Caco-2 (cell line): ENCODE measurements around the gene GPR37. TPM values are rescaled to one million over a fixed set of nuclear protein-coding genes. Genes with fewer than 3 reads are reported as not detected.

Experiments
- BruUV-seq: library from RNA; stranded (reverse); fragments of 400-500 nt; replicated peaks from 2 replicates; lab custom pipeline; 2021; lab: Mats Ljungman, UMichigan
- CTCF ChIA-PET: fragments of 300-600 bp; sonication (Branson Sonifier 250); formaldehyde crosslinking; loops from one replicate; lab custom pipeline; 2022; ENCODE audit warnings: antibody characterized with exemption; lab: Charles Lee
- POLR2A ChIA-PET: fragments of 300-600 bp; sonication (Branson Sonifier 250); formaldehyde crosslinking; loops from one replicate; lab custom pipeline; 2022; ENCODE audit warnings: antibody characterized with exemption; lab: Charles Lee
- DNase-seq, 2 experiments: peaks; one replicate each; pipeline versions ENCODE4 v3.0.0 to v3.0.0-alpha.2; 2020 to 2022
- H3K27me3 ChIP-seq: replicated peaks from 2 replicates; pipeline ENCODE4 v1.6.0; 2011; ENCODE audit warnings: low read length; ENCODE audit not compliant: control insufficient read depth, insufficient read depth
- H3K36me3 ChIP-seq: 2 replicates; pipeline ENCODE4 v1.5.1; 2011; ENCODE audit warnings: low read length; ENCODE audit not compliant: control insufficient read depth, insufficient read depth
- H3K4me1 ChIP-seq: fragments of 250-450 bp; sonication (Bioruptor Pico); 2 replicates; pipeline ENCODE4 v1.5.1; 2020; ENCODE audit warnings: mild to moderate bottlenecking
- H3K4me3 ChIP-seq: 2 replicates; pipeline ENCODE4 v1.5.1; 2011; ENCODE audit warnings: low read depth, mild to moderate bottlenecking, control low read depth, low read length
- H3K9me3 ChIP-seq: fragments of 250-450 bp; sonication (Bioruptor Pico); 2 replicates; pipeline ENCODE4 v1.5.1; 2020; ENCODE audit warnings: mild to moderate bottlenecking, moderate library complexity
- H3K27ac Mint-ChIP-seq: one replicate; pipeline ENCODE4 v1.8.0; 2022; ENCODE audit warnings: mixed read lengths; ENCODE audit not compliant: unreplicated experiment
- H3K27me3 Mint-ChIP-seq: one replicate; pipeline ENCODE4 v1.8.0; 2022; ENCODE audit warnings: mixed read lengths; ENCODE audit not compliant: insufficient read depth, unreplicated experiment
- H3K36me3 Mint-ChIP-seq: one replicate; pipeline ENCODE4 v1.8.0; 2022; ENCODE audit warnings: mild to moderate bottlenecking, mixed read lengths; ENCODE audit not compliant: insufficient read depth, unreplicated experiment
- H3K4me1 Mint-ChIP-seq: one replicate; pipeline ENCODE4 v1.8.0; 2022; ENCODE audit warnings: low read depth, mixed read lengths; ENCODE audit not compliant: unreplicated experiment
- H3K4me3 Mint-ChIP-seq: one replicate; pipeline ENCODE4 v1.8.0; 2022; ENCODE audit warnings: mild to moderate bottlenecking, moderate library complexity, mixed read lengths; ENCODE audit not compliant: unreplicated experiment
- H3K9me3 Mint-ChIP-seq: one replicate; pipeline ENCODE4 v1.8.0; 2022; ENCODE audit warnings: mixed read lengths; ENCODE audit not compliant: unreplicated experiment
- CTCF ChIP-seq, 2 experiments: fragments of 200-600 bp in 1 of 2; IDR thresholded peaks; 1 replicate in 1 of 2; 2 replicates in 1 of 2; pipeline versions ENCODE4 v1.5.1 to v1.8.0; 2011 to 2022; ENCODE audit warnings: antibody characterized with exemption in 1 of 2, control low read depth in 1 of 2, inconsistent platforms in 1 of 2, low read depth in 1 of 2, low read length in 1 of 2, mild to moderate bottlenecking in 1 of 2, moderate library complexity in 1 of 2; ENCODE audit not compliant: insufficient read depth in 1 of 2, severe bottlenecking in 1 of 2, unreplicated experiment in 1 of 2
- intact Hi-C: fragments of 100-400 bp; cut with micrococcal nuclease; formaldehyde crosslinking; loops from one replicate; pipeline ENCODE4 v1.10.0; 2022; ENCODE audit not compliant: unreplicated experiment
- total RNA-seq: library from RNA; stranded (reverse); gene quantifications from 2 replicates; pipeline ENCODE4 v1.2.3, GENCODE V29; 2022

The GPR37 gene
- total RNA-seq, 1 experiment from 2014 or later: 0.50 TPM

GRCh38 chr7:124781907-124782734, 16.5 kb upstream of the GPR37 start:
- Mint-ChIP-seq H3K27ac (no peak overlapping the region), H3K9me3 (no peaks in the 10 kb centered on the region), H3K27me3 (peaks cover 5% of the 10 kb centered on the region), H3K4me3 (no peak overlapping the region), H3K36me3 (no peaks in the 10 kb centered on the region), H3K4me1 (no peaks in the 10 kb centered on the region)
- no peak for DNase-seq
- Histone ChIP-seq H3K36me3 (no peaks in the 10 kb centered on the region), H3K27me3 (no peaks in the 10 kb centered on the region), H3K9me3 (no peaks in the 10 kb centered on the region), H3K4me1 (no peaks in the 10 kb centered on the region), H3K4me3 (no peak overlapping the region)
- TF ChIP-seq CTCF (IDR thresholded peaks at IDR 0.05; ENCODE audit: insufficient read depth in 1 of 2, low read depth in 1 of 2, low read length in 1 of 2, severe bottlenecking in 1 of 2, unreplicated experiment in 1 of 2): no peak
- ChIA-PET POLR2A (no interaction called here), CTCF (no interaction called here)
- no TSS peak for BruUV-seq
- intact Hi-C loops: no loop called here

DNA sequence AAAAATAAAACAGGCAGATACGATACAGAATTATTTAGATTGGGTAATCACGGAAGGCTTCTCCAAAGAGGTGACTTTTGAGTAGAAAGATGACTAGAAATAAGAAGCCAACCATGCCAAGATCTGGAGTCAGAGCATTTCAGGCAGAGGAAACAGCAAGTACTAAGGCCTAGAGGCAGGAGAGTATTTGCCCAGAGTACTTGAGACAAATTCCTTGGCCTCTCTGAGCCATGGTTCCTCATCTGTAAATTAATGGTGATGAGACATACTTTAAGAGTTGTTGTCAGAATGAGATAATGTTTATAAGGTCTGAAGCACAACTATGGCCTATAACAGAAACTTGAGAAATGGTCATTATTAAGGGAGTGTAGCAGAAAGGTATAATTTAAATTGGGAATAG, 15.8 kb upstream of the GPR37 start:
- ChIA-PET CTCF (no interaction called here), POLR2A (no interaction called here)
- no peak for TF ChIP-seq CTCF (IDR thresholded peaks at IDR 0.05; ENCODE audit: insufficient read depth in 1 of 2, low read depth in 1 of 2, low read length in 1 of 2, severe bottlenecking in 1 of 2, unreplicated experiment in 1 of 2)
- BruUV-seq: no TSS peak
- H3K4me3 Mint-ChIP-seq: no peak overlapping the region
- Histone ChIP-seq H3K9me3 (no peaks in the 10 kb centered on the region), H3K4me1 (no peaks in the 10 kb centered on the region), H3K4me3 (no peak overlapping the region), H3K36me3 (no peaks in the 10 kb centered on the region), H3K27me3 (no peaks in the 10 kb centered on the region)
- DNase-seq: no peak
- no peaks in the 10 kb centered on the region for H3K36me3 Mint-ChIP-seq
- intact Hi-C loops: no loop called here
- peaks cover 5% of the 10 kb centered on the region for H3K27me3 Mint-ChIP-seq
- H3K4me1 Mint-ChIP-seq: no peaks in the 10 kb centered on the region
- H3K27ac Mint-ChIP-seq: no peak overlapping the region
- no peaks in the 10 kb centered on the region for H3K9me3 Mint-ChIP-seq

DNA sequence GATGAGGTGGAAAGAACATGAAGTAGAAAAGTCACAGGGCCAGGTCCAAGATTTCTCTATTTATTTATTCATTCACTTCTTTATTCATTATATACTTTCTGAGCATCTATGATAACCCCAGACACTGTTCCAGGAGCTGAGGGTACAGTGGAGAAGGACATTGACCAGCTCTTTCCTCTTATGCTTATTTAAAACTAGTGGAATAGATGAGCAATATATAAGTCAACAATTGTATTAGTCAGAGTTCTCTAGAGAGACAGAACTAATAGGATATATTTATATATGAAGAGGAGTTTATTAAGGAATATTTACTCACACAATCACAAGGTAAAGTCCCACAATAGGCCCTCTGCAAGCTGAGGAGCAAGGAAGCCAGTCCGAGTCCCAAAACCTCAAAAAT, 15.0 kb upstream of the GPR37 start:
- ChIA-PET POLR2A (no interaction called here), CTCF (no interaction called here)
- no peak for TF ChIP-seq CTCF (IDR thresholded peaks at IDR 0.05; ENCODE audit: insufficient read depth in 1 of 2, low read depth in 1 of 2, low read length in 1 of 2, severe bottlenecking in 1 of 2, unreplicated experiment in 1 of 2)
- BruUV-seq: no TSS peak
- intact Hi-C loops: no loop called here
- H3K27me3 Mint-ChIP-seq: peaks cover 5% of the 10 kb centered on the region
- H3K4me1 Mint-ChIP-seq: no peaks in the 10 kb centered on the region
- no peak overlapping the region for H3K4me3 ChIP-seq
- no peak overlapping the region for H3K4me3 Mint-ChIP-seq
- no peaks in the 10 kb centered on the region for H3K36me3 Mint-ChIP-seq
- DNase-seq: no peak
- no peaks in the 10 kb centered on the region for H3K4me1 ChIP-seq
- no peaks in the 10 kb centered on the region for H3K36me3 ChIP-seq
- H3K27ac Mint-ChIP-seq: no peak overlapping the region
- no peaks in the 10 kb centered on the region for H3K9me3 ChIP-seq
- H3K27me3 ChIP-seq: no peaks in the 10 kb centered on the region
- H3K9me3 Mint-ChIP-seq: no peaks in the 10 kb centered on the region
